Heart right ventricle (tissue), 16 donors: Measurements from ENCODE around the gene C2orf49. TPM values are rescaled to one million over a fixed set of nuclear protein-coding genes. Genes with fewer than 3 reads are reported as not detected.
"Not testable (repeated sequence)": the region's sequence is repeated elsewhere in the genome, so short reads cannot be mapped to it uniquely, and the experiment has no call there.

ENCODE experiments used
- ATAC-seq, 8 donors: fragments of 200-7000 bp; cut with Tn5 transposase; one replicate each; pipeline ENCODE4 v1.9.1; 2020; ENCODE audit warnings: mild to moderate bottlenecking in 8 of 8, moderate library complexity in 8 of 8, moderate number of reproducible peaks in 1 of 8
- DNase-seq, 2 donors: peaks; one replicate each; pipeline ENCODE4 v3.0.0-alpha.2; 2020
- H3K27ac ChIP-seq, 10 donors: fragments of 200-600 bp; sonication (generic) in 2 of 10; one replicate each; pipeline versions ENCODE4 v1.5.0 to v1.8.0; 2020 to 2022; ENCODE audit warnings: mild to moderate bottlenecking in 3 of 10
- H3K27me3 ChIP-seq, 7 donors: fragments of 200-600 bp; one replicate each; pipeline ENCODE4 v1.8.0; 2021 to 2022; ENCODE audit warnings: mild to moderate bottlenecking in 2 of 7
- H3K36me3 ChIP-seq, 9 donors: fragments of 200-600 bp; sonication (generic) in 1 of 9; one replicate each; pipeline versions ENCODE4 v1.5.0 to v1.8.0; 2020 to 2022; ENCODE audit warnings: mild to moderate bottlenecking in 2 of 9
- H3K4me1 ChIP-seq, 9 donors: fragments of 200-600 bp; sonication (generic) in 1 of 9; one replicate each; pipeline versions ENCODE4 v1.5.0 to v1.8.0; 2020 to 2022; ENCODE audit warnings: mild to moderate bottlenecking in 4 of 9
- H3K4me3 ChIP-seq, 10 donors: fragments of 200-600 bp; sonication (generic) in 2 of 10; one replicate each; pipeline versions ENCODE4 v1.5.0 to v1.8.0; 2020 to 2022; ENCODE audit warnings: mild to moderate bottlenecking in 7 of 10, moderate library complexity in 2 of 10
- H3K9me3 ChIP-seq, 11 donors: fragments of 200-600 bp in 10 of 11; sonication (generic) in 2 of 11; one replicate each; pipeline versions ENCODE4 v1.5.0 to v1.8.0; 2013 to 2022; ENCODE audit warnings: mild to moderate bottlenecking in 2 of 11, control low read depth in 1 of 11, moderate library complexity in 1 of 11
- CTCF ChIP-seq, 9 donors: fragments of 200-600 bp; sonication (generic) in 2 of 9; IDR thresholded peaks; one replicate each; pipeline versions ENCODE4 v1.5.0 to v1.8.0; 2021 to 2022; ENCODE audit warnings: antibody characterized with exemption in 9 of 9, mild to moderate bottlenecking in 5 of 9, moderate library complexity in 1 of 9
- WGBS, 2 donors: extraction: QIAGEN DNeasy Blood & Tissue Kit; methylation state at CpG; one replicate each; pipeline ENCODE4 v1.1.7; 2013; ENCODE audit warnings: inconsistent platforms in 1 of 2; 5-methylcytosine and 5-hydroxymethylcytosine counted together
- intact Hi-C, 10 donors: fragments of 100-400 bp; cut with DNase I; formaldehyde crosslinking; loops; one replicate each; pipeline versions ENCODE4 v1.11.1 to v1.14.2; 2022
- polyA plus RNA-seq, 2 donors: library from polyadenylated mRNA; stranded (reverse); fragments of 200-250 nt; gene quantifications; one replicate each; pipeline ENCODE4 v1.2.3, GENCODE V29; 2013
- total RNA-seq, 10 donors: library from RNA; stranded (reverse); fragmentation: NEBNext Ultra II Directional in 3 of 10; extraction: Animal tissue kit (Norgen Biotek cat#: 25700) in 3 of 10; gene quantifications; one replicate each; pipeline versions ENCODE4 v1.2.1 to v1.2.4, GENCODE V29; 2021 to 2023
- donor health status: Arrhythmogenic right ventricular cardiomyopathy.
- donor health status: ischemic (EF 13 %, LVEDD 7.1; RV severe dilation, severe dysfunction).
- donor health status: healthy with polysubstance abuse.
- donor health status: DM: no; HTN: yes; CAD: no.
- donor health status: DM: no; HTN: no; CAD: no.
- donor health status: ischemic (EF 25% LVEDD 6.9; RV normal size, moderate dysfunction).
- donor health status: ischemic (EF 25% LVEDD 5.7; RV mildly dilated, moderate dysfunction).
- donor health status: healthy.
- donor health status: DM: yes; HTN: yes; CAD: no.
- donor health status: Ischemic cardiomyopathy.
- donor health status: ischemic (EF 35%, LVEDD 5.7; RV mildly dilated, moderate dysfunction).
- donor health status: nonischemic (EF 11% LVEDD 7.7; RV severe dilation, severe dysfunction).
- donor health status: DM: yes; HTN: yes; CAD: no.
- donor health status: PGD.
- donor health status: ischemic (EF 29% LVEDD 5.4; RV normal size, mild dysfunction).
- donor health status: nonischemic (EF 23%, LVEDD 6.1; RV moderate dilation, normal function).

The C2orf49 gene
- total and polyA plus RNA-seq, 12 donors: 9.0 to 22.9 (median 16.2) TPM

- peaks cover 0 to 41% (median 20%) of the 10 kb centered on the region in 9 donors for H3K4me1 ChIP-seq
- intact Hi-C loops: no loop called here
Observed at GRCh38 chr2:105324732-105325131, 12.6 kb upstream of the C2orf49 start.

DNA sequence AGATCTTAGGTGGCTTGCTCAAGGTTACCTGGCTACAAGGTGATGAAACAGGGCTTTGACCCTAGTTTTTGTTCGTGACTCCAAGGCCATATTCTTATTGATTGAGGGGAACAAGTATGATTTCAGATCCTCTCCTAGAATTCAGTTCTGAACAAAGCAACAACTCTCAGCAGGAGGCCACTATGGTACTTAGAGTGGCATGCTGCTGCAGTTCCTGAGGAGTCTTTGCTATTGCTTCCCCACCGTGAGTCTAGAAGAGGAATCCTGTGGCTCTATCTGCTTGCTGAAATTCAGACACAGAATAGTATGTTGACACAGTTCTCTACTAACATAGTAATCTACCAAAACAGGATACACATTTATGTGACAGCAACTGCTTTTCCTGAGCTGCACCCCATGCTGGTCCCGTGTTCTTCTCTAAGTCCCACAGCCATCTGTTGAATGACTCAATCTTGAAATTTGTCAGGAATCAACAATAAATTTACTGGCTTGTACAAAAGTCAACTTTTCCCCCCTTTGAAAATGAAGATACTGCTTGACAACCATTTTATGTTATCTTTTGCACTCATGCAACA, 11.9 kb upstream of the C2orf49 start:
- DNase-seq: no peak
- no peak for ATAC-seq
- H3K4me1 ChIP-seq: peaks cover 4 to 46% (median 18%) of the 10 kb centered on the region in 9 donors
- no peaks in the 10 kb centered on the region for H3K9me3 ChIP-seq
- H3K4me3 ChIP-seq: no peak overlapping the region
- TF ChIP-seq CTCF (IDR thresholded peaks at IDR 0.05): no peak
- intact Hi-C loops: no loop called here
- 66 to 81% methylated on average over 3 of the region's 3 CpGs for WGBS, 2 donors
- H3K36me3 ChIP-seq: no peaks in the 10 kb centered on the region
- H3K27ac ChIP-seq: no peak overlapping the region
- H3K27me3 ChIP-seq: no peaks in the 10 kb centered on the region

More at GRCh38 chr2:105324732-105325131, 12.6 kb upstream of the C2orf49 start:
- no peak for TF ChIP-seq CTCF (IDR thresholded peaks at IDR 0.05)
- ATAC-seq: no peak
- no peak for DNase-seq
- Histone ChIP-seq H3K36me3 (no peaks in the 10 kb centered on the region), H3K4me3 (no peak overlapping the region), H3K9me3 (no peaks in the 10 kb centered on the region), H3K27me3 (no peaks in the 10 kb centered on the region), H3K27ac (no peak overlapping the region)
- WGBS, 2 donors: 74 to 76% methylated on average over 4 of the region's 4 CpGs

DNA sequence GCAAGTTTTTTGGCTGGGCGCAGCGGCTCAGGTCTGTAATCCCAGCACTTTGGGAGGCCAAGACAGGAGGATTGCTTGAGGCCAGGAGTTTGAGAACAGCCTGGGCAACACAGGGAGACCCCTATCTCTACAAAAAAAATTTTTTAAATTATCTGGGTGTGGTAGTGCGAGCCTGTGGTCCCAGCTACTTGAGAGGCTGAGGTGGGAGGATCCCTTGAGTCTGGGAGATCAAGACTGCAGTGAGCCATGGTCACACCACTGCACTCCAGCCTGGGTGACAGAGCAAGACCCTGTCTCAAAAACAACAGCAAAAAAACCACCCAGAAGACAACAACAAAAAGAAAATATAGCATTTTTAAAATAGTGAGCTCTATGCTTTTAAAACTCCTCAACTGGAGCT, 10.1 kb upstream of the C2orf49 start:
- peaks cover 4 to 49% (median 22%) of the 10 kb centered on the region in 9 donors for H3K4me1 ChIP-seq
- H3K4me3 ChIP-seq, DNase-seq, H3K9me3 ChIP-seq, H3K27ac ChIP-seq, ATAC-seq, intact Hi-C loops, H3K27me3 ChIP-seq, H3K36me3 ChIP-seq: not testable (repeated sequence)
- 96 to 97% methylated on average over 3 of the region's 3 CpGs for WGBS, 2 donors

DNA sequence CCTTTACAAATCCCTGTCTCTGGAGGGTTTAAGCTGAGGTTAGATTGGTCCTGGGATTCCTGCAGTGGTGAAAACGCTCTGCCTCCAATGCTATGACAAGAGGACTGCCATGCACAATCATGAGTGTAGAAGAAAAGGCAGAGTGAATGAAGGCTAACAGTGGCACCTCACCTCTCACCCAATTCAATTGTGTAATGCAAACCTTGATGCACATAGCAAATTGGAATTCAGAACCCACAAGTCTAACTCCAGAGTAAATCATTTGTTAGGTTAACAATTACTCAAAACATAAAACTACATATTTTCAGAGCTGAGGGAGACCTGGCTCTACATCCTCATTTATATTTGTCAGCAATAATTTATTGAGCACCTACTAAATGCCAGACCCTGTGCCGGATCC, 9.7 kb upstream of the C2orf49 start:
- Histone ChIP-seq H3K27me3 (no peaks in the 10 kb centered on the region), H3K27ac (peak overlapping the region in 1 of 10 donors; percentile 74), H3K4me1 (peaks cover 4 to 49% (median 22%) of the 10 kb centered on the region in 9 donors), H3K4me3 (no peak overlapping the region), H3K9me3 (no peaks in the 10 kb centered on the region), H3K36me3 (no peaks in the 10 kb centered on the region)
- no peak for TF ChIP-seq CTCF (IDR thresholded peaks at IDR 0.05)
- 83 to 93% methylated on average over 2 of the region's 2 CpGs for WGBS, 2 donors
- intact Hi-C loops: no loop called here
- ATAC-seq (no peak), DNase-seq (no peak)
